Fibroblast of mammary gland (primary cell): ENCODE results near the gene ETF1.
A peak's percentile ranks its signal among the peaks of the same experiment; 100 is the strongest.
"Not testable (repeated sequence)": the region's sequence is repeated elsewhere in the genome, so short reads cannot be mapped to it uniquely, and the experiment has no call there.

Source experiments
- DNase-seq: peaks from one replicate; pipeline ENCODE4 v3.0.0-alpha.2; 2010; ENCODE audit warnings: low read depth
- H3K4me3 ChIP-seq: 2 replicates; pipeline ENCODE4 v1.5.1; 2011; ENCODE audit warnings: low read depth, mild to moderate bottlenecking, low read length, moderate library complexity; ENCODE audit not compliant: control insufficient read depth
- TF ChIP-seq, protein P1 (sequence below): conservative IDR thresholded peaks from 2 replicates; pipeline ENCODE4 v1.5.1; 2011; ENCODE audit warnings: low read depth, low read length, inconsistent platforms; ENCODE audit not compliant: control insufficient read depth, insufficient read depth

The ETF1 gene

DNA sequence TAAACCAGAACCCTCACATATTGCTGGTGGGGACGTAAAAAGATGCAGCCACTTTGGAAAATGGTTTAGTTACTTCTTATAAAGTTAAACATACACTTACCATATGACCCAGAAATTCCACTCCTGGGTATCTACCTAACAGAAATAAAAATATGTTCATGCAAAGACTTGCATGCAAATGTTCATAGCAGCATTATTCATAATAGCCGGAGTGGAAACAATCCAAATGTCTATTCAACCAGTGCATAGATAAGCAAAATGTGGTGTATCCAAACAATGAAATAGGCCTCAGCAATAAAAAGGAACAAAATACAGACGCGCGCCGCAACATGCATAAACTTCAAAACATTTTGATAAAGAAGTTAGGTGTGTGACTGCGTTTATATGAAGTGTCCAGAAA is 66.1 kb downstream of the ETF1 start:
- no peak for DNase-seq
- no peak overlapping the region for H3K4me3 ChIP-seq
- TF ChIP-seq, protein P1, sequence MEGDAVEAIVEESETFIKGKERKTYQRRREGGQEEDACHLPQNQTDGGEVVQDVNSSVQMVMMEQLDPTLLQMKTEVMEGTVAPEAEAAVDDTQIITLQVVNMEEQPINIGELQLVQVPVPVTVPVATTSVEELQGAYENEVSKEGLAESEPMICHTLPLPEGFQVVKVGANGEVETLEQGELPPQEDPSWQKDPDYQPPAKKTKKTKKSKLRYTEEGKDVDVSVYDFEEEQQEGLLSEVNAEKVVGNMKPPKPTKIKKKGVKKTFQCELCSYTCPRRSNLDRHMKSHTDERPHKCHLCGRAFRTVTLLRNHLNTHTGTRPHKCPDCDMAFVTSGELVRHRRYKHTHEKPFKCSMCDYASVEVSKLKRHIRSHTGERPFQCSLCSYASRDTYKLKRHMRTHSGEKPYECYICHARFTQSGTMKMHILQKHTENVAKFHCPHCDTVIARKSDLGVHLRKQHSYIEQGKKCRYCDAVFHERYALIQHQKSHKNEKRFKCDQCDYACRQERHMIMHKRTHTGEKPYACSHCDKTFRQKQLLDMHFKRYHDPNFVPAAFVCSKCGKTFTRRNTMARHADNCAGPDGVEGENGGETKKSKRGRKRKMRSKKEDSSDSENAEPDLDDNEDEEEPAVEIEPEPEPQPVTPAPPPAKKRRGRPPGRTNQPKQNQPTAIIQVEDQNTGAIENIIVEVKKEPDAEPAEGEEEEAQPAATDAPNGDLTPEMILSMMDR = no peak

DNA sequence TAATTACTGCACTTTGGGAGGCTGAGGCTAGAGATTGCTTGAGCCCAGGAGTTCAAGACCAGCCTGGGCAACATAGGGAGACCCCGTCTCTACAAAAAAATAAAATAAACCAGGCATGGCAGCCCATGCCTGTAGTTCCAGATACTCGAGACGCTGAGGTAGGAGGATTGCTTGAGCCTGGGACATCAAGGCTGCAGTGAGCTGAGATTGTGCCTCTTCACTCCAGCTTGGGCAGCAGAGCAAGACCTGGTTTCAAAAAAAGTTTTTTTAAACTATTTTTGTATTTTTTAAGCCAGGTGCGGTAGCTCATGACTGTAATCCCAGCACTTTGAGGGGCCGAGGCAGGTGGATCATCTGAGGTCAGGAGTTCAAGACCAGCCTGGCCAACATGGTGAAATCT is 69.9 kb downstream of the ETF1 start:
- not testable (repeated sequence) for DNase-seq, H3K4me3 ChIP-seq

DNA sequence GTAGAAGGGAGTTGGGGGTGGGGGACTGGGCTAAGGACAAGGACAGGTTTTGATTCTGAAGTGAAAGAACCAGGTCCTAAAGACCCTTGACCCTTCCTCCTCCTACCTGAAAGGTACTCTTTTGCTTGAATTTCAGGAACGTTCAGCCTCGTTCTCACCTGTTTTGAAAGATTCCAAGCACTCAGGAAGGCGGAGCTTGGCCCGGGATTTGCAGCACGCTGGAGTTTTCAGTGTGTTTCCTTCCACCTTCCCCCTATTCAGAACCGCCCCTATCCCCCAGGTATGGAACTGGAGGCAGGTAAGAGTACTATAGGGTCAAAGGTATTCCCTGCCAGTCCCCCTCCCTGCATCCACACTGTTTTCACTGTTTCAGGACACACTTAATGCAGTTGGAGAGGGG is 70.7 kb downstream of the ETF1 start:
- DNase-seq = no peak
- no peak overlapping the region for H3K4me3 ChIP-seq
- TF ChIP-seq, protein P1 = no peak

DNA sequence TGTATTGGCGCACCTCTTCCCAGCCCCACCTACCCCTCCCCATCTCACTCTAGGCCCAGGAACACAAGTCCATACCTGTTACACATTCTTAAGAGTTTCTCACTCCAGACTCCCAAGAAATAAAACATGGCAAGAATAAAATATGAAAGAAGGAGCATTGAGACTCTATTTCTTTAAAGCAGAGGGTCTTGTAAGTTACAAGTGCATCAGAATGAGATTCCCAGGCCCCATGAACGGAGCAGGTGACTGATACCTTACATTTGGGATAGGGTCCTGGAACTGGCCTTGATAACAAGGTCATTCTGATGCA is 72.0 kb downstream of the ETF1 start:
- TF ChIP-seq, protein P1 = no peak
- no peak for DNase-seq
- H3K4me3 ChIP-seq = no peak overlapping the region

DNA sequence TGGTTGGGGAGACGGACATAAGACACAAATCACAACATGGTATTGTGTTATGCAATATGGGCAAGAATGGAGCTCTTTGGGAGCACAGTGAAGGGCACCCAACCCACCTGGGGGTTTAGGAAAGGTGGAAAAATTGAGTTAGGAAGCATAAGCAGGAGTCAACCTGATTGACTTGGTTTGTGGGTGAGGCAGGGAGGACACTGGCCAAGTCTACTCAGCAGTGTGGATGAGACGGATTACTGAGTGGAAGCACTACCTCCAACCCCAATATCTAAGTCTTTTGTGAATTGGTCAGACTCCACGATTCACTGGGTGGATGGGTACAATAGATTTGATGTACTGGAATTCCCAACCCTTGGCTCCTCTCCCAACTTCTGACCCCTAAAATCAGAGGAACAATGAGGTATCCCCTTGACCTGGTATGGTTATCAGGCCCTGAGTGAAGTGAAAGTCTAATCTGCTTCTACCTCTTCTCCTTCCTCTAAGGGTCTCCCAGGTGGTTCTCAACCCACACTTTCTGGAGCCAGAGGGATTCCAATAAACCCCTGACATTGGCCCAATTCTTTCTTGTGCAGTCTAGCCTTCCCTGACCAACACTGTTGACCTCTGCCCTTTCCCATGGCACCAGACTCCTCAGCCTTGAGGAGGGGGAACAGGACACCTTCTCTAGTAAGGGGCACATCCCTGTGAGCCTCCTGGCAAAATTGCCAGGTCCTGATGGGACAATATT is 72.5 kb downstream of the ETF1 start:
- TF ChIP-seq, protein P1 = no peak
- no peak overlapping the region for H3K4me3 ChIP-seq
- DNase-seq = no peak

DNA sequence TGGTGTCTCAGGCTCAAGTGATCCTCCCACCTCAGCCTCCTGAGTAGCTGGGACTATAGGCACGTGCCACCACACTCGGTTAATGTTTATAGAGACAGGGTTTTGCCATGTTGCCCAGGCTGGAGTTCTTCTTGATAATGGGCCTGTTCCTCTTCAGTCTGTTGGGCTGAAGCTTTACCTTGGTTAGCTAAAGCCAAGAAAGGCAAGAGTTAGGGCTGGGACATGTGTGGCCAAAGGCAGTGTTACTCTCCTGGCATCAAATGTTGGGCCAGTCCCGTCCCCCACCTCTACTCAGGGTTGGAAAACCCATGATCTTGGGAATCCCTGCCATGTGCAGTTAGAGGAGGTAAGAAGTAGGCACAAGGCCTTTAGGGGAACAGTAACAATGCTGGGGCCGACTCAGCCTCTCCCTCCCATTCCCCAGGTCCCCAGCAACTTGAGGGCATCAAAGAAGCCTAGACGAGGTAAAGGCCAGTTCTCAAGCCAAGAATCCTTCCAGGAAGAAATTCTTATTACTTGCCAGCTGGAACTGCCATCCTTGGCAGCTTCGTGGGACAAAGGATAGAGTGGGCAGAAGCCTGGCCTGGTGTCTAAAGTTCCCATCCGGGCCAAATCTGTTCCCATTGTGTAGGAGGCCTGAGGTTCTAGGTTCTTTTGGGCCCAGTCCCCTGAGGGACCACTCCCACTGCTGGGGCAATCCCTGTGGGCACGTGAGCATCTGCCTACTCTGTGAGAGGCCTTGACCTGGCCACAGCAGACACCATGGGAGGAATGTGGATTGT is 73.3 kb downstream of the ETF1 start:
- TF ChIP-seq, protein P1 = no peak
- H3K4me3 ChIP-seq = no peak overlapping the region
- peak; percentile 38 for DNase-seq

DNA sequence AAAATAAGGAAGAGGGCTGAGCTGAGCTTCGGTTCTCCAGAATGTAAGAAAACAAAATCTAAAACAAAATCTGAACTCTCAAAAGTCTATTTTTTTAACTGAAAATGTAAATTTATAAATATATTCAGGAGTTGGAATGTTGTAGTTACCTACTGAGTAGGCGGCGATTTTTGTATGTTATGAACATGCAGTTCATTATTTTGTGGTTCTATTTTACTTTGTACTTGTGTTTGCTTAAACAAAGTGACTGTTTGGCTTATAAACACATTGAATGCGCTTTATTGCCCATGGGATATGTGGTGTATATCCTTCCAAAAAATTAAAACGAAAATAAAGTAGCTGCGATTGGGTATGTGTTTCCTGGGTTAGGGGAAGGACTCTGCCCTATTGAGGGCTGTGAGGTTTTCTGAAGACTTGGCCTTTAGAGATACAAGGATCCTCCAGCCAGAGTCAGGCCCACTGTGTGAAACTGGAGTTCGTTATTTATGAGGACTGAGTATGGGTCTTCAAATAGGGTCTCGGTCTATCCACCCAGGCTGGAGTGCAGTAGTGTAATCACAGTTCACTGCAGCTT is 74.0 kb downstream of the ETF1 start:
- no peak for DNase-seq
- no peak overlapping the region for H3K4me3 ChIP-seq
- TF ChIP-seq, protein P1 = no peak
